IMR-90 (cell line): ENCODE measurements around the gene TNS3. TPM values are rescaled to one million over a fixed set of nuclear protein-coding genes. Genes with fewer than 3 reads are reported as not detected.

Experiments
- ATAC-seq: fragments of 200-7000 bp; cut with Tn5 transposase; 2 replicates; pipeline ENCODE4 v1.9.1; 2020; ENCODE audit warnings: low read depth, mild to moderate bottlenecking, moderate library complexity
- BruUV-seq: library from RNA; stranded (reverse); fragments of 400-500 nt; replicated peaks from 2 replicates; lab custom pipeline; 2021; lab: Mats Ljungman, UMichigan
- CTCF ChIA-PET: fragments of 300-600 bp; formaldehyde crosslinking; extraction: SDS; loops from one replicate; lab custom pipeline; 2021; ENCODE audit warnings: antibody characterized with exemption; lab: Yijun Ruan, JAX
- POLR2A ChIA-PET: fragments of 300-600 bp; sonication (Branson Sonifier 250); formaldehyde crosslinking; loops from one replicate; lab custom pipeline; 2022; ENCODE audit warnings: antibody characterized with exemption; ENCODE audit not compliant: unreplicated experiment; lab: Charles Lee
- DNase-seq: peaks from one replicate; pipeline ENCODE4 v3.0.0; 2013
- H2AFZ ChIP-seq: replicated peaks from 2 replicates; pipeline ENCODE3; 2013; ENCODE audit warnings: low read length, mild to moderate bottlenecking; ENCODE audit not compliant: poor library complexity
- H2AK5ac ChIP-seq: 2 replicates; pipeline ENCODE4 v1.6.1; 2013; ENCODE audit warnings: low read depth, low read length, inconsistent platforms
- H2AK9ac ChIP-seq: replicated peaks from 2 replicates; pipeline ENCODE3; 2013; ENCODE audit warnings: mild to moderate bottlenecking, low read depth, low read length, moderate library complexity; ENCODE audit not compliant: poor library complexity
- H2BK120ac ChIP-seq: 2 replicates; pipeline ENCODE4 v1.6.1; 2013; ENCODE audit warnings: low read depth, low read length, inconsistent platforms
- H2BK15ac ChIP-seq: 3 replicates; pipeline ENCODE4 v1.6.1; 2013; ENCODE audit warnings: low read depth, low read length, inconsistent platforms
- H2BK20ac ChIP-seq: 2 replicates; pipeline ENCODE4 v1.6.1; 2013; ENCODE audit warnings: low read depth, mild to moderate bottlenecking, inconsistent platforms, low read length, moderate library complexity
- H2BK5ac ChIP-seq: 2 replicates; pipeline ENCODE4 v1.6.1; 2013; ENCODE audit warnings: mild to moderate bottlenecking, low read depth, low read length, inconsistent platforms; ENCODE audit not compliant: poor library complexity, severe bottlenecking
- H3K14ac ChIP-seq: replicated peaks from 2 replicates; pipeline ENCODE4 v1.6.1; 2013; ENCODE audit warnings: low read depth, low read length, inconsistent platforms
- H3K18ac ChIP-seq: 2 replicates; pipeline ENCODE4 v1.6.1; 2013; ENCODE audit warnings: low read depth, low read length, control low read depth
- H3K23ac ChIP-seq: 2 replicates; pipeline ENCODE4 v1.6.1; 2013; ENCODE audit warnings: low read depth, low read length, inconsistent platforms
- H3K27ac ChIP-seq: 2 replicates; pipeline ENCODE4 v1.5.1; 2013; ENCODE audit warnings: mild to moderate bottlenecking, control low read depth, low read length; ENCODE audit not compliant: insufficient read depth
- H3K27me3 ChIP-seq: 2 replicates; pipeline ENCODE4 v1.6.1; 2013; ENCODE audit warnings: low read length; ENCODE audit not compliant: control insufficient read depth, insufficient read depth
- H3K36me3 ChIP-seq: 2 replicates; pipeline ENCODE4 v1.6.1; 2013; ENCODE audit warnings: low read length, mixed read lengths; ENCODE audit not compliant: control insufficient read depth, insufficient read depth
- H3K4ac ChIP-seq: 2 replicates; pipeline ENCODE4 v1.6.1; 2013; ENCODE audit warnings: low read depth, low read length, inconsistent platforms
- H3K4me1 ChIP-seq: 2 replicates; pipeline ENCODE4 v1.6.1; 2013; ENCODE audit warnings: low read length, mixed read lengths; ENCODE audit not compliant: control insufficient read depth, insufficient read depth
- H3K4me2 ChIP-seq: 2 replicates; pipeline ENCODE4 v1.6.1; 2013; ENCODE audit warnings: low read depth, mild to moderate bottlenecking, control low read depth, low read length, moderate library complexity
- H3K4me3 ChIP-seq: 2 replicates; pipeline ENCODE4 v1.5.1; 2013; ENCODE audit warnings: low read depth, mild to moderate bottlenecking, control low read depth, low read length, moderate library complexity; ENCODE audit not compliant: insufficient read depth
- H3K56ac ChIP-seq: 2 replicates; pipeline ENCODE4 v1.6.1; 2013; ENCODE audit warnings: low read length, inconsistent platforms; ENCODE audit not compliant: insufficient read depth; ENCODE audit errors: extremely low read depth
- H3K79me1 ChIP-seq, 2 experiments: 2 replicates each; pipeline ENCODE4 v1.6.1; 2013; ENCODE audit warnings: low read length in 2 of 2, inconsistent platforms in 1 of 2, low read depth in 1 of 2
- H3K9ac ChIP-seq: 2 replicates; pipeline ENCODE4 v1.6.1; 2013; ENCODE audit warnings: low read depth, low read length, control low read depth
- H3K9me1 ChIP-seq: 2 replicates; pipeline ENCODE4 v1.6.1; 2013; ENCODE audit warnings: low read length, inconsistent platforms; ENCODE audit not compliant: insufficient read depth
- H3K9me3 ChIP-seq: 2 replicates; pipeline ENCODE4 v1.6.1; 2013; ENCODE audit warnings: low read length; ENCODE audit not compliant: control insufficient read depth, insufficient read depth
- H4K20me1 ChIP-seq: 2 replicates; pipeline ENCODE4 v1.6.1; 2013; ENCODE audit warnings: low read length, inconsistent platforms; ENCODE audit not compliant: insufficient read depth
- H4K5ac ChIP-seq: 2 replicates; pipeline ENCODE4 v1.6.1; 2013; ENCODE audit warnings: mild to moderate bottlenecking, low read depth, low read length, control low read depth
- H4K8ac ChIP-seq, 2 experiments: 2 replicates each; pipeline ENCODE4 v1.6.1; 2013; ENCODE audit warnings: low read depth in 2 of 2, low read length in 2 of 2, control low read depth in 1 of 2, inconsistent platforms in 1 of 2
- H4K91ac ChIP-seq: 2 replicates; pipeline ENCODE4 v1.6.1; 2013; ENCODE audit warnings: low read depth, low read length, inconsistent platforms; ENCODE audit not compliant: insufficient read depth
- BHLHE40 ChIP-seq: fragments of 150-350 bp; IDR thresholded peaks from 2 replicates; pipeline ENCODE4 v1.6.1; 2016; ENCODE audit warnings: mild to moderate bottlenecking, low read depth, low read length
- CEBPB ChIP-seq: IDR thresholded peaks from 2 replicates; pipeline ENCODE4 v1.6.1; 2012; ENCODE audit warnings: low read depth, low read length, improper control_type of control experiment
- CHD1 ChIP-seq: IDR thresholded peaks from 2 replicates; pipeline ENCODE4 v1.6.1; 2012; ENCODE audit warnings: low read depth, low read length, improper control_type of control experiment
- CTCF ChIP-seq: conservative IDR thresholded peaks from 2 replicates; pipeline ENCODE4 v1.5.1; 2012; ENCODE audit warnings: mild to moderate bottlenecking, low read depth, low read length, improper control_type of control experiment
- FOS ChIP-seq: fragments of 150-350 bp; IDR thresholded peaks from 2 replicates; pipeline ENCODE4 v1.6.1; 2016; ENCODE audit warnings: low read depth, low read length
- MAZ ChIP-seq: IDR thresholded peaks from 2 replicates; pipeline ENCODE4 v1.6.1; 2012; ENCODE audit warnings: low read depth, mild to moderate bottlenecking, low read length, improper control_type of control experiment, moderate library complexity, borderline replicate concordance
- MXI1 ChIP-seq: IDR thresholded peaks from 2 replicates; pipeline ENCODE4 v1.6.1; 2012; ENCODE audit warnings: low read depth, mild to moderate bottlenecking, low read length, moderate library complexity, borderline replicate concordance
- POLR2A ChIP-seq: IDR thresholded peaks from 2 replicates; pipeline ENCODE4 v1.6.1; 2012; ENCODE audit warnings: mild to moderate bottlenecking, low read depth, low read length
- RAD21 ChIP-seq: IDR thresholded peaks from 2 replicates; pipeline ENCODE4 v1.6.1; 2012; ENCODE audit warnings: low read length, improper control_type of control experiment
- RCOR1 ChIP-seq: IDR thresholded peaks from 2 replicates; pipeline ENCODE4 v1.6.1; 2012; ENCODE audit warnings: mild to moderate bottlenecking, low read length, improper control_type of control experiment; ENCODE audit not compliant: insufficient replicate concordance
- WGBS, 2 experiments: methylation state at CpG; one replicate each; pipeline versions ENCODE4 v1.1.5 to v1.1.7; 2013; ENCODE audit warnings: missing lambda C conversion rate in 2 of 2; ENCODE audit not compliant: insufficient read length in 1 of 2; ENCODE audit errors: extremely low coverage in 2 of 2; 5-methylcytosine and 5-hydroxymethylcytosine counted together
- dilution Hi-C: fragments of 300-500 bp; cut with HindIII; formaldehyde crosslinking; loops from one replicate; pipeline ENCODE4 v1.14.3; 2018; ENCODE audit warnings: low sequenced_read_pairs; ENCODE audit not compliant: unreplicated experiment
- in situ Hi-C: fragments of 300-500 bp; cut with MboI; formaldehyde crosslinking; loops from 3 replicates; pipeline ENCODE4 v1.14.3; 2019; ENCODE audit warnings: low sequenced_read_pairs, inconsistent platforms, mixed read lengths
- intact Hi-C: fragments of 100-400 bp; cut with micrococcal nuclease; formaldehyde crosslinking; loops from 2 replicates; pipeline ENCODE4 v1.10.0; 2022
- polyA plus RNA-seq, 3 experiments: library from polyadenylated mRNA; depleted of rRNA; stranded (reverse); fragments of >200 nt; gene quantifications; 2 replicates each; pipeline ENCODE4 v1.2.3, GENCODE V29; 2012; ENCODE audit warnings: low replicate concordance in 1 of 3
- total RNA-seq: library from RNA; depleted of rRNA; stranded (reverse); fragments of >200 nt; gene quantifications from 2 replicates; pipeline ENCODE4 v1.2.3, GENCODE V29; 2012
- TF ChIP-seq, protein P1 (sequence below): fragments of 150-350 bp; IDR thresholded peaks from 2 replicates; pipeline ENCODE4 v1.6.1; 2016; ENCODE audit warnings: low read depth, mild to moderate bottlenecking, low read length, moderate library complexity, borderline replicate concordance

TNS3 gene
- total and polyA plus RNA-seq, 2 of the 4 experiments (the other 2 are of a cell fraction) = 64.3 to 79.2 TPM

DNA sequence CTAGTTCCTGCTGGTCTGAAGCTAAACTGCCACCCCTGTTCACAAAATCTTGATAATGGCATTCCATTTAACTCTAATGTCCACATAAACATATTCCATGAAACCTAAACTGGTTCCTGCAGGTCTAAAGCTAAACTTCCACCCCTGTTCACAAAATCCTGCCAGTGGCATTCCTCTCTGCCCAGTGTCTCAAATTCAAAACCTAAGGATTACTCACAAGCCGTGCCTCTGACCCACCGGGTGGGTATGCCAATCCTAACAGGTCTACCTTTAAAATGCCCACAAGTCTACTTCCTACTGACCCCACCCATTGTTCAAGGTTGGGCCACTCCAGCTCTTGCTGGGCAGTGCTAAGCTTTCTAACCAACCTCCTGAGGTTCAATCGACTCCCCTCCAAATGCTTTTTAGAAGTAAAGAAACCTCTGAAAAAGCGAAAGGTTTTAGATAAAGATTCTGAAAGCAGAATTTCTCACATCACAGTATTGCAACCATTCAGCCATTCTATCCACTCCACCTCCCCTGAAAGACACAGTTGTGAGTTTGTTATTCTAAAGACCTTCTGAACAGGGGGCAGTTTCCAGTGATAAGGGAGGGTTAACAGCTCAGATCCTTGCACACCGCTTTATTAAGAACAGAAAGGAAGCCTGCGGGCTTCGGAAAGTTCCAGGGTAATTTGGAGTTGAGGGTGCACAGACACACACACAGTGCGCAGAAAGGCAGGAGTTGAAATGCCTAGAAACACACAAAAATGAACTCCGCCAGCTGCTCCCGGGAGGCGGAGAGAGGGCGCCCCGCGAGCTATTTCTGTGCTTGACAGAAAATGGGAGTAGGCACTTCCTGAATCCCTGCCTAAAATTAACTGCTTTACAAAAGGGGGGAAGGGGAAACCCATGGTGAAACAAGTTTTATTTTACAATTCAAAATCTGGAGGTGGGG, 87.7 kb downstream of the TNS3 start (continued):
- TF ChIP-seq RCOR1 (no peak), FOS (no peak), MAZ (no peak)

DNA sequence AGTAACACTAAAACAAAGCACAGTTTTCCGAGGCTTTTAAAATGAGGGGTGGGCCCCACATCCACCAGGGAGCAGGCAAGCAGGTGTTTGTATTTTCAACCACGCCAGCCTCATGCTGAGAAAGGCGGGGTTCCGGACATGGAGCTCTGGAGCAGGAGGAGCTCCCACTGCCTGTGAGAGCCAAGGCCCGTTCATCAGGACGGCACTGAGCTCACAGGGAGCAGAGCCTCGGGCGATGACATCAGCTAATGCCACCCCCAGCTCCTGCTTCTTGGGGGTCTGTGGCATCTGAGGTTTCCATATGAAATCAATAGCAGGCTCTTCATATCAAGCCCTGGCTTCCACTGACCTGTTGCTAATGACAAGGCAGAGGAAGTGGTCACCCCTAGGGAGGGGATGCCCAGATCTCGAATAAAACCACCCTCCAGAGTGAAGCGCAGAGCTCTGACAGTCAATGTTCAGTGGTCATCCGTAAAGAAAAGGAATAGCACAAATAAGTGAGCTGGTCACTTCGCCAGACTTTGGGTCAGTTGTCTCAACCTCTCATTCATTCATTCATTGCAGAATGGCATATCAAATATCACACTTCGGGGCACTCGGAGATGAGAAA, 89.1 kb downstream of the TNS3 start:
- no peak overlapping the region for H3K4me3 ChIP-seq
- H3K9ac ChIP-seq = no peak overlapping the region
- POLR2A ChIA-PET = no interaction called here
- H2BK5ac ChIP-seq = no peak overlapping the region
- no peak overlapping the region for H4K91ac ChIP-seq
- no peak overlapping the region for H3K23ac ChIP-seq
- in situ Hi-C loops (no loop called here), dilution Hi-C loops (no loop called here), intact Hi-C loops (no loop called here)
- CTCF ChIA-PET = no interaction called here
- no peaks in the 10 kb centered on the region for H3K27me3 ChIP-seq
- no TSS peak for BruUV-seq
- no peak overlapping the region for H3K27ac ChIP-seq
- H3K56ac ChIP-seq = no peak overlapping the region
- no peak overlapping the region for H4K5ac ChIP-seq
- peaks cover 61 to 89% of the 10 kb centered on the region in 2 experiments for H3K79me1 ChIP-seq
- no peak overlapping the region for H2BK120ac ChIP-seq
- no peak overlapping the region for H3K4me2 ChIP-seq
- H2BK20ac ChIP-seq = no peak overlapping the region
- no peak overlapping the region for H4K8ac ChIP-seq
- no peak overlapping the region for H2BK15ac ChIP-seq
- H2AK5ac ChIP-seq = no peak overlapping the region
- WGBS, 2 experiments = 92% methylated on average over 5 of the region's 14 CpGs; no CpG with 5 or more reads in 1 of the 2 experiments
- peaks cover 30% of the 10 kb centered on the region; the same call in 1 of the 2 replicates for H3K9me1 ChIP-seq
- H2AFZ ChIP-seq = no peak overlapping the region
- H3K4ac ChIP-seq = no peak overlapping the region
- peaks cover 56% of the 10 kb centered on the region for H4K20me1 ChIP-seq
- ATAC-seq (no peak), DNase-seq (no peak)
- TF ChIP-seq POLR2A = no peak
- no peak for TF ChIP-seq CEBPB
- no peak for TF ChIP-seq CTCF
- TF ChIP-seq BHLHE40 = no peak
- TF ChIP-seq, protein P1, sequence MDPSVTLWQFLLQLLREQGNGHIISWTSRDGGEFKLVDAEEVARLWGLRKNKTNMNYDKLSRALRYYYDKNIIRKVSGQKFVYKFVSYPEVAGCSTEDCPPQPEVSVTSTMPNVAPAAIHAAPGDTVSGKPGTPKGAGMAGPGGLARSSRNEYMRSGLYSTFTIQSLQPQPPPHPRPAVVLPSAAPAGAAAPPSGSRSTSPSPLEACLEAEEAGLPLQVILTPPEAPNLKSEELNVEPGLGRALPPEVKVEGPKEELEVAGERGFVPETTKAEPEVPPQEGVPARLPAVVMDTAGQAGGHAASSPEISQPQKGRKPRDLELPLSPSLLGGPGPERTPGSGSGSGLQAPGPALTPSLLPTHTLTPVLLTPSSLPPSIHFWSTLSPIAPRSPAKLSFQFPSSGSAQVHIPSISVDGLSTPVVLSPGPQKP = no peak
- no peak for TF ChIP-seq RAD21
- no peak for TF ChIP-seq CHD1
- TF ChIP-seq MXI1 = no peak
- no peak overlapping the region for H3K18ac ChIP-seq
- no peak overlapping the region for H3K14ac ChIP-seq
- H3K9me3 ChIP-seq = no peaks in the 10 kb centered on the region
- H2AK9ac ChIP-seq = no peak overlapping the region
- H3K36me3 ChIP-seq = peaks cover 10% of the 10 kb centered on the region; the same call in 1 of the 2 replicates
- H3K4me1 ChIP-seq = peaks cover 8% of the 10 kb centered on the region
